GDM1 (cell line): ENCODE data around the gene PKP4.

Experiments
- DNase-seq: peaks from one replicate; lab custom pipeline; 2025; lab: John Stamatoyannopoulos, UW

Gene PKP4

GRCh38 chr2:158539176-158540005, 82.6 kb downstream of the PKP4 start:
- DNase-seq: no peak

- DNase-seq: no peak
Observed at GRCh38 chr2:158542577-158542976, 85.8 kb downstream of the PKP4 start.

- DNase-seq: no peak
Observed at GRCh38 chr2:158543957-158544356, 87.2 kb downstream of the PKP4 start.

GRCh38 chr2:158544998-158545397, 88.2 kb downstream of the PKP4 start:
- no peak for DNase-seq

- DNase-seq: no peak
Observed at GRCh38 chr2:158546412-158547144, 89.8 kb downstream of the PKP4 start.

- DNase-seq: no peak
Observed at GRCh38 chr2:158553257-158553656, 96.5 kb downstream of the PKP4 start.

- DNase-seq: no peak
Observed at GRCh38 chr2:158554996-158555395, 98.2 kb downstream of the PKP4 start.

GRCh38 chr2:158556124-158556523, 99.4 kb downstream of the PKP4 start:
- no peak for DNase-seq

- DNase-seq: no peak
Observed at GRCh38 chr2:158557752-158558151, 101.0 kb downstream of the PKP4 start.

GRCh38 chr2:158559252-158559651, 102.5 kb downstream of the PKP4 start:
- no peak for DNase-seq

- DNase-seq: no peak
Observed at GRCh38 chr2:158560259-158560658, 103.5 kb downstream of the PKP4 start.

GRCh38 chr2:158561054-158561453, 104.3 kb downstream of the PKP4 start:
- no peak for DNase-seq

- no peak for DNase-seq
Observed at GRCh38 chr2:158567208-158567607, 110.5 kb downstream of the PKP4 start.

GRCh38 chr2:158569284-158569683, 112.5 kb downstream of the PKP4 start:
- no peak for DNase-seq

GRCh38 chr2:158570869-158571268, 114.1 kb downstream of the PKP4 start:
- DNase-seq: no peak

GRCh38 chr2:158573739-158574138, 117.0 kb downstream of the PKP4 start:
- no peak for DNase-seq

GRCh38 chr2:158575051-158575635, 118.4 kb downstream of the PKP4 start:
- no peak for DNase-seq

- no peak for DNase-seq
Observed at GRCh38 chr2:158577141-158577540, 120.4 kb downstream of the PKP4 start.

- DNase-seq: no peak
Observed at GRCh38 chr2:158578703-158579330, 122.1 kb downstream of the PKP4 start.

- no peak for DNase-seq
Observed at GRCh38 chr2:158579928-158580327, 123.2 kb downstream of the PKP4 start.

- DNase-seq: no peak
Observed at GRCh38 chr2:158580760-158581159, 124.0 kb downstream of the PKP4 start.

- DNase-seq: no peak
Observed at GRCh38 chr2:158582670-158583069, 125.9 kb downstream of the PKP4 start.

GRCh38 chr2:158583923-158584322, 127.2 kb downstream of the PKP4 start:
- DNase-seq: no peak
